IMR-90 (cell line): ENCODE results near the gene ACYP2. TPM values are rescaled to one million over a fixed set of nuclear protein-coding genes. Genes with fewer than 3 reads are reported as not detected.

ENCODE experiments used
- ATAC-seq: fragments of 200-7000 bp; cut with Tn5 transposase; 2 replicates; pipeline ENCODE4 v1.9.1; 2020; ENCODE audit warnings: low read depth, mild to moderate bottlenecking, moderate library complexity
- BruUV-seq: library from RNA; stranded (reverse); fragments of 400-500 nt; replicated peaks from 2 replicates; lab custom pipeline; 2021; lab: Mats Ljungman, UMichigan
- CTCF ChIA-PET: fragments of 300-600 bp; formaldehyde crosslinking; extraction: SDS; loops from one replicate; lab custom pipeline; 2021; ENCODE audit warnings: antibody characterized with exemption; lab: Yijun Ruan, JAX
- POLR2A ChIA-PET: fragments of 300-600 bp; sonication (Branson Sonifier 250); formaldehyde crosslinking; loops from one replicate; lab custom pipeline; 2022; ENCODE audit warnings: antibody characterized with exemption; ENCODE audit not compliant: unreplicated experiment; lab: Charles Lee
- DNase-seq: peaks from one replicate; pipeline ENCODE4 v3.0.0; 2013
- H2AFZ ChIP-seq: replicated peaks from 2 replicates; pipeline ENCODE3; 2013; ENCODE audit warnings: low read length, mild to moderate bottlenecking; ENCODE audit not compliant: poor library complexity
- H2AK5ac ChIP-seq: 2 replicates; pipeline ENCODE4 v1.6.1; 2013; ENCODE audit warnings: low read depth, low read length, inconsistent platforms
- H2AK9ac ChIP-seq: replicated peaks from 2 replicates; pipeline ENCODE3; 2013; ENCODE audit warnings: mild to moderate bottlenecking, low read depth, low read length, moderate library complexity; ENCODE audit not compliant: poor library complexity
- H2BK120ac ChIP-seq: 2 replicates; pipeline ENCODE4 v1.6.1; 2013; ENCODE audit warnings: low read depth, low read length, inconsistent platforms
- H2BK15ac ChIP-seq: 3 replicates; pipeline ENCODE4 v1.6.1; 2013; ENCODE audit warnings: low read depth, low read length, inconsistent platforms
- H2BK20ac ChIP-seq: 2 replicates; pipeline ENCODE4 v1.6.1; 2013; ENCODE audit warnings: low read depth, mild to moderate bottlenecking, inconsistent platforms, low read length, moderate library complexity
- H2BK5ac ChIP-seq: 2 replicates; pipeline ENCODE4 v1.6.1; 2013; ENCODE audit warnings: mild to moderate bottlenecking, low read depth, low read length, inconsistent platforms; ENCODE audit not compliant: poor library complexity, severe bottlenecking
- H3K14ac ChIP-seq: replicated peaks from 2 replicates; pipeline ENCODE4 v1.6.1; 2013; ENCODE audit warnings: low read depth, low read length, inconsistent platforms
- H3K18ac ChIP-seq: 2 replicates; pipeline ENCODE4 v1.6.1; 2013; ENCODE audit warnings: low read depth, low read length, control low read depth
- H3K23ac ChIP-seq: 2 replicates; pipeline ENCODE4 v1.6.1; 2013; ENCODE audit warnings: low read depth, low read length, inconsistent platforms
- H3K27ac ChIP-seq: 2 replicates; pipeline ENCODE4 v1.5.1; 2013; ENCODE audit warnings: mild to moderate bottlenecking, control low read depth, low read length; ENCODE audit not compliant: insufficient read depth
- H3K27me3 ChIP-seq: 2 replicates; pipeline ENCODE4 v1.6.1; 2013; ENCODE audit warnings: low read length; ENCODE audit not compliant: control insufficient read depth, insufficient read depth
- H3K36me3 ChIP-seq: 2 replicates; pipeline ENCODE4 v1.6.1; 2013; ENCODE audit warnings: low read length, mixed read lengths; ENCODE audit not compliant: control insufficient read depth, insufficient read depth
- H3K4ac ChIP-seq: 2 replicates; pipeline ENCODE4 v1.6.1; 2013; ENCODE audit warnings: low read depth, low read length, inconsistent platforms
- H3K4me1 ChIP-seq: 2 replicates; pipeline ENCODE4 v1.6.1; 2013; ENCODE audit warnings: low read length, mixed read lengths; ENCODE audit not compliant: control insufficient read depth, insufficient read depth
- H3K4me2 ChIP-seq: 2 replicates; pipeline ENCODE4 v1.6.1; 2013; ENCODE audit warnings: low read depth, mild to moderate bottlenecking, control low read depth, low read length, moderate library complexity
- H3K4me3 ChIP-seq: 2 replicates; pipeline ENCODE4 v1.5.1; 2013; ENCODE audit warnings: low read depth, mild to moderate bottlenecking, control low read depth, low read length, moderate library complexity; ENCODE audit not compliant: insufficient read depth
- H3K56ac ChIP-seq: 2 replicates; pipeline ENCODE4 v1.6.1; 2013; ENCODE audit warnings: low read length, inconsistent platforms; ENCODE audit not compliant: insufficient read depth; ENCODE audit errors: extremely low read depth
- H3K79me1 ChIP-seq, 2 experiments: 2 replicates each; pipeline ENCODE4 v1.6.1; 2013; ENCODE audit warnings: low read length in 2 of 2, inconsistent platforms in 1 of 2, low read depth in 1 of 2
- H3K9ac ChIP-seq: 2 replicates; pipeline ENCODE4 v1.6.1; 2013; ENCODE audit warnings: low read depth, low read length, control low read depth
- H3K9me1 ChIP-seq: 2 replicates; pipeline ENCODE4 v1.6.1; 2013; ENCODE audit warnings: low read length, inconsistent platforms; ENCODE audit not compliant: insufficient read depth
- H3K9me3 ChIP-seq: 2 replicates; pipeline ENCODE4 v1.6.1; 2013; ENCODE audit warnings: low read length; ENCODE audit not compliant: control insufficient read depth, insufficient read depth
- H4K20me1 ChIP-seq: 2 replicates; pipeline ENCODE4 v1.6.1; 2013; ENCODE audit warnings: low read length, inconsistent platforms; ENCODE audit not compliant: insufficient read depth
- H4K5ac ChIP-seq: 2 replicates; pipeline ENCODE4 v1.6.1; 2013; ENCODE audit warnings: mild to moderate bottlenecking, low read depth, low read length, control low read depth
- H4K8ac ChIP-seq, 2 experiments: 2 replicates each; pipeline ENCODE4 v1.6.1; 2013; ENCODE audit warnings: low read depth in 2 of 2, low read length in 2 of 2, control low read depth in 1 of 2, inconsistent platforms in 1 of 2
- H4K91ac ChIP-seq: 2 replicates; pipeline ENCODE4 v1.6.1; 2013; ENCODE audit warnings: low read depth, low read length, inconsistent platforms; ENCODE audit not compliant: insufficient read depth
- BHLHE40 ChIP-seq: fragments of 150-350 bp; IDR thresholded peaks from 2 replicates; pipeline ENCODE4 v1.6.1; 2016; ENCODE audit warnings: mild to moderate bottlenecking, low read depth, low read length
- CEBPB ChIP-seq: IDR thresholded peaks from 2 replicates; pipeline ENCODE4 v1.6.1; 2012; ENCODE audit warnings: low read depth, low read length, improper control_type of control experiment
- FOS ChIP-seq: fragments of 150-350 bp; IDR thresholded peaks from 2 replicates; pipeline ENCODE4 v1.6.1; 2016; ENCODE audit warnings: low read depth, low read length
- MAFK ChIP-seq: IDR thresholded peaks from 2 replicates; pipeline ENCODE4 v1.6.1; 2012; ENCODE audit warnings: low read depth, low read length, improper control_type of control experiment
- MAZ ChIP-seq: IDR thresholded peaks from 2 replicates; pipeline ENCODE4 v1.6.1; 2012; ENCODE audit warnings: low read depth, mild to moderate bottlenecking, low read length, improper control_type of control experiment, moderate library complexity, borderline replicate concordance
- POLR2A ChIP-seq: IDR thresholded peaks from 2 replicates; pipeline ENCODE4 v1.6.1; 2012; ENCODE audit warnings: mild to moderate bottlenecking, low read depth, low read length
- RAD21 ChIP-seq: IDR thresholded peaks from 2 replicates; pipeline ENCODE4 v1.6.1; 2012; ENCODE audit warnings: low read length, improper control_type of control experiment
- RCOR1 ChIP-seq: IDR thresholded peaks from 2 replicates; pipeline ENCODE4 v1.6.1; 2012; ENCODE audit warnings: mild to moderate bottlenecking, low read length, improper control_type of control experiment; ENCODE audit not compliant: insufficient replicate concordance
- RFX5 ChIP-seq: IDR thresholded peaks from 2 replicates; pipeline ENCODE4 v1.8.0; 2012; ENCODE audit warnings: low read depth, mild to moderate bottlenecking, low read length, moderate library complexity
- SMC3 ChIP-seq: fragments of 150-350 bp; IDR thresholded peaks from 2 replicates; pipeline ENCODE4 v1.6.1; 2016; ENCODE audit warnings: low read depth, mild to moderate bottlenecking, antibody characterized with exemption, low read length, moderate library complexity
- WGBS, 2 experiments: methylation state at CpG; one replicate each; pipeline versions ENCODE4 v1.1.5 to v1.1.7; 2013; ENCODE audit warnings: missing lambda C conversion rate in 2 of 2; ENCODE audit not compliant: insufficient read length in 1 of 2; ENCODE audit errors: extremely low coverage in 2 of 2; 5-methylcytosine and 5-hydroxymethylcytosine counted together
- dilution Hi-C: fragments of 300-500 bp; cut with HindIII; formaldehyde crosslinking; loops from one replicate; pipeline ENCODE4 v1.14.3; 2018; ENCODE audit warnings: low sequenced_read_pairs; ENCODE audit not compliant: unreplicated experiment
- in situ Hi-C: fragments of 300-500 bp; cut with MboI; formaldehyde crosslinking; loops from 3 replicates; pipeline ENCODE4 v1.14.3; 2019; ENCODE audit warnings: low sequenced_read_pairs, inconsistent platforms, mixed read lengths
- intact Hi-C: fragments of 100-400 bp; cut with micrococcal nuclease; formaldehyde crosslinking; loops from 2 replicates; pipeline ENCODE4 v1.10.0; 2022
- polyA plus RNA-seq, 3 experiments: library from polyadenylated mRNA; depleted of rRNA; stranded (reverse); fragments of >200 nt; gene quantifications; 2 replicates each; pipeline ENCODE4 v1.2.3, GENCODE V29; 2012; ENCODE audit warnings: low replicate concordance in 1 of 3
- total RNA-seq: library from RNA; depleted of rRNA; stranded (reverse); fragments of >200 nt; gene quantifications from 2 replicates; pipeline ENCODE4 v1.2.3, GENCODE V29; 2012
- TF ChIP-seq, protein P1 (sequence below): fragments of 150-350 bp; IDR thresholded peaks from 2 replicates; pipeline ENCODE4 v1.6.1; 2017; ENCODE audit warnings: mild to moderate bottlenecking, antibody characterized with exemption, low read length, low read depth
- TF ChIP-seq, protein P2 (sequence below): conservative IDR thresholded peaks from 2 replicates; pipeline ENCODE4 v1.5.1; 2012; ENCODE audit warnings: mild to moderate bottlenecking, low read depth, low read length, improper control_type of control experiment

ACYP2 gene
- total and polyA plus RNA-seq, 2 of the 4 experiments (the other 2 are of a cell fraction), result 3.9 to 7.4 TPM

DNA sequence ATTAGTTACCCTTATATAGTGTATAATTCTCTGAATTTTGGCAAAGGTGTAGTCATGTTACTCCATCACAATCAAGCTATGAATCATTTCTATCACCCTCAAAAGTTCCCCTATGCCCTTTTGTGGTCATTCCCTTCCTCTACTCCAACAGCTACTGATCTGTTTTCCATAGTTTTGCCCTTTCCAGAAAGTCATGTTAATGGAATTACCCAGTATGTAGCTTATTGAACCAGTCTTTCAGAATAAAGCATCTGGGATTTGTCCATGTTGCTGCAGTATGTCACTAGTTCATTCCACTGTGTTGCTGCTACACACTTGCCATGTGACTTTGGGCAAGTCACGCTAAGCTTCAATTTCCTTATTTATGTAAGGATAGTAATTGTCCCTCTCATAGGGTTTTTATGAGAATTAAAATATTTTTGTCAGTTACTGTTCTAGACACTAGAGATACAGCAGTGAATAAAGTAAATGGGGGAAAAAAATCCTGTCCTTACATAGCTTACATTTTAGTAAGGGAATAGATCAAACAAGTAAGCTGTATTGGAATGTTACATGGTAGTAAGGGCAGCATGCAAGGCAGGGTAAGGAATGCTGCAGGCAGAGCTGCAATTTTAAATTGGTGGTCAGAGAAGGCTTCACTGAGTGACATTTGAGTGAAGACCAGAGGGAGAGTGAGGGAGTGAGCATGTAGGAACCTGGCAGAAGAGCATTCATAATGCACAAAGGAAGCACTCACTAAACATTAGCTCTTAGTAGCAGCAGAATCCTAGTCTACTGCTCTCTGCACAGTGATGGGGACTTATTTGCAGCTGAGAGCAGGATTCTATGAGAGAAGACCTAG is 220.9 kb downstream of the ACYP2 start:
- Histone ChIP-seq H2BK15ac (peak overlapping the region; percentile 27; the same call in 2 of the 3 replicates), H4K91ac (peak overlapping the region; percentile 47; the same call in 1 of the 2 replicates), H4K20me1 (no peaks in the 10 kb centered on the region; the same call in 1 of the 2 replicates), H3K4me3 (no peak overlapping the region), H3K36me3 (no peaks in the 10 kb centered on the region), H3K23ac (peak overlapping the region; percentile 55; the same call in 1 of the 2 replicates), H3K4ac (peak overlapping the region; percentile 51), H2BK5ac (peak overlapping the region; percentile 85), H3K9ac (0 out of 2 replicates have a peak overlapping the region, but pooled peaks have one; percentile 36), H2AK9ac (no peak overlapping the region), H3K27me3 (no peaks in the 10 kb centered on the region), H3K4me2 (peak overlapping the region; percentile 43), H3K18ac (peak overlapping the region; percentile 71), H3K27ac (peak overlapping the region; percentile 60; the same call in 1 of the 2 replicates), H3K56ac (peak overlapping the region; percentile 63; the same call in 1 of the 2 replicates), H2BK120ac (peak overlapping the region; percentile 81), H2BK20ac (peak overlapping the region; percentile 82), H3K4me1 (peaks cover 8% of the 10 kb centered on the region), H4K8ac (peak overlapping the region; percentile 22 to 73; a peak in 2 of 4 replicates), H3K79me1 (peaks cover 0 to under 1% of the 10 kb centered on the region in 2 experiments; a peak in 1 of 4 replicates), H3K14ac (peak overlapping the region; percentile 66), H2AFZ (peak overlapping the region; percentile 44), H3K9me3 (no peaks in the 10 kb centered on the region), H2AK5ac (peak overlapping the region; percentile 56; the same call in 1 of the 2 replicates), H3K9me1 (peaks cover 12% of the 10 kb centered on the region), H4K5ac (peak overlapping the region; percentile 29; the same call in 1 of the 2 replicates)
- ChIA-PET POLR2A (interaction anchor here (0.6 kb wide), 1 partner anchor 120 kb away, joined by 15 read pairs; no protein-coding TSS in a partner anchor), CTCF (interaction anchor here (0.6 to 1.7 kb wide), 4 partner anchors 65 to 130 kb away, joined by 3 to 4 read pairs (median 3); no protein-coding TSS in a partner anchor)
- intact Hi-C loops (loop anchor here (10.0 kb wide), 1 partner anchor 232 kb away; no protein-coding TSS in a partner anchor), in situ Hi-C loops (no loop called here), dilution Hi-C loops (no loop called here)
- DNase-seq (peak; percentile 92), ATAC-seq (peak; percentile 87)
- no CpG with 5 or more reads among the region's 1 CpG for WGBS, 2 experiments
- no TSS peak for BruUV-seq
- TF ChIP-seq POLR2A, result no peak
- no peak for TF ChIP-seq MAFK
- TF ChIP-seq SMC3, result no peak
- no peak for TF ChIP-seq MAZ
- TF ChIP-seq RFX5, result no peak
- TF ChIP-seq, protein P1, sequence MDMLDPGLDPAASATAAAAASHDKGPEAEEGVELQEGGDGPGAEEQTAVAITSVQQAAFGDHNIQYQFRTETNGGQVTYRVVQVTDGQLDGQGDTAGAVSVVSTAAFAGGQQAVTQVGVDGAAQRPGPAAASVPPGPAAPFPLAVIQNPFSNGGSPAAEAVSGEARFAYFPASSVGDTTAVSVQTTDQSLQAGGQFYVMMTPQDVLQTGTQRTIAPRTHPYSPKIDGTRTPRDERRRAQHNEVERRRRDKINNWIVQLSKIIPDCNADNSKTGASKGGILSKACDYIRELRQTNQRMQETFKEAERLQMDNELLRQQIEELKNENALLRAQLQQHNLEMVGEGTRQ, result peak; percentile 80
- no peak for TF ChIP-seq BHLHE40
- TF ChIP-seq CEBPB, result 0 out of 2 replicates have a peak, but pooled peaks have one; percentile 12
- peak; percentile 63 for TF ChIP-seq FOS
- TF ChIP-seq, protein P2, sequence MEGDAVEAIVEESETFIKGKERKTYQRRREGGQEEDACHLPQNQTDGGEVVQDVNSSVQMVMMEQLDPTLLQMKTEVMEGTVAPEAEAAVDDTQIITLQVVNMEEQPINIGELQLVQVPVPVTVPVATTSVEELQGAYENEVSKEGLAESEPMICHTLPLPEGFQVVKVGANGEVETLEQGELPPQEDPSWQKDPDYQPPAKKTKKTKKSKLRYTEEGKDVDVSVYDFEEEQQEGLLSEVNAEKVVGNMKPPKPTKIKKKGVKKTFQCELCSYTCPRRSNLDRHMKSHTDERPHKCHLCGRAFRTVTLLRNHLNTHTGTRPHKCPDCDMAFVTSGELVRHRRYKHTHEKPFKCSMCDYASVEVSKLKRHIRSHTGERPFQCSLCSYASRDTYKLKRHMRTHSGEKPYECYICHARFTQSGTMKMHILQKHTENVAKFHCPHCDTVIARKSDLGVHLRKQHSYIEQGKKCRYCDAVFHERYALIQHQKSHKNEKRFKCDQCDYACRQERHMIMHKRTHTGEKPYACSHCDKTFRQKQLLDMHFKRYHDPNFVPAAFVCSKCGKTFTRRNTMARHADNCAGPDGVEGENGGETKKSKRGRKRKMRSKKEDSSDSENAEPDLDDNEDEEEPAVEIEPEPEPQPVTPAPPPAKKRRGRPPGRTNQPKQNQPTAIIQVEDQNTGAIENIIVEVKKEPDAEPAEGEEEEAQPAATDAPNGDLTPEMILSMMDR, result no peak
- peak; percentile 38 for TF ChIP-seq RCOR1
- TF ChIP-seq RAD21, result no peak
